ENCODE measurements around the gene ST6GALNAC5.
A peak's percentile ranks its signal among the peaks of the same experiment; 100 is the strongest.
"Not testable (repeated sequence)": the region's sequence is repeated elsewhere in the genome, so short reads cannot be mapped to it uniquely, and the experiment has no call there.

ST6GALNAC5 gene

GRCh38 chr1:76866566-76866965 lies 714 bp upstream of the ST6GALNAC5 start:
- no peak for DNase-seq (ENCODE audit: low spot score)

- peak; percentile 19 for DNase-seq (ENCODE audit: low spot score)
Measured at GRCh38 chr1:76868154-76868882, 1.0 kb downstream of the ST6GALNAC5 start.

- no peak for DNase-seq (ENCODE audit: low spot score)
Measured at GRCh38 chr1:76868916-76869315, 1.6 kb downstream of the ST6GALNAC5 start.

- DNase-seq (ENCODE audit: low spot score), result no peak
Measured at GRCh38 chr1:76870037-76870436, 2.8 kb downstream of the ST6GALNAC5 start.

- DNase-seq (ENCODE audit: low spot score), result no peak
Measured at GRCh38 chr1:76871355-76871974, 4.2 kb downstream of the ST6GALNAC5 start.

GRCh38 chr1:76872944-76873343 lies 5.7 kb downstream of the ST6GALNAC5 start:
- no peak for DNase-seq (ENCODE audit: low spot score)

GRCh38 chr1:76876655-76877395 lies 9.5 kb downstream of the ST6GALNAC5 start:
- DNase-seq (ENCODE audit: low spot score), result no peak

- DNase-seq (ENCODE audit: low spot score), result not testable (repeated sequence)
Measured at GRCh38 chr1:76879014-76879413, 11.7 kb downstream of the ST6GALNAC5 start.

- DNase-seq (ENCODE audit: low spot score), result no peak
Measured at GRCh38 chr1:76881762-76882161, 14.5 kb downstream of the ST6GALNAC5 start.

- no peak for DNase-seq (ENCODE audit: low spot score)
Measured at GRCh38 chr1:76891931-76892622, 24.8 kb downstream of the ST6GALNAC5 start.

- no peak for DNase-seq (ENCODE audit: low spot score)
Measured at GRCh38 chr1:76892675-76893074, 25.4 kb downstream of the ST6GALNAC5 start.

GRCh38 chr1:76901158-76901767 lies 34.0 kb downstream of the ST6GALNAC5 start:
- DNase-seq (ENCODE audit: low spot score), result peak; percentile 35

GRCh38 chr1:76905876-76906595 lies 38.8 kb downstream of the ST6GALNAC5 start:
- DNase-seq (ENCODE audit: low spot score), result no peak

GRCh38 chr1:76909311-76909710 lies 42.0 kb downstream of the ST6GALNAC5 start:
- no peak for DNase-seq (ENCODE audit: low spot score)

GRCh38 chr1:76919085-76919484 lies 51.8 kb downstream of the ST6GALNAC5 start:
- no peak for DNase-seq (ENCODE audit: low spot score)

- no peak for DNase-seq (ENCODE audit: low spot score)
Measured at GRCh38 chr1:76921590-76921989, 54.3 kb downstream of the ST6GALNAC5 start.

GRCh38 chr1:76925825-76926224 lies 58.5 kb downstream of the ST6GALNAC5 start:
- no peak for DNase-seq (ENCODE audit: low spot score)

- DNase-seq (ENCODE audit: low spot score), result no peak
Measured at GRCh38 chr1:76928522-76928921, 61.2 kb downstream of the ST6GALNAC5 start.

GRCh38 chr1:76929136-76929535 lies 61.9 kb downstream of the ST6GALNAC5 start:
- no peak for DNase-seq (ENCODE audit: low spot score)

- no peak for DNase-seq (ENCODE audit: low spot score)
Measured at GRCh38 chr1:76933847-76934815, 66.9 kb downstream of the ST6GALNAC5 start.
